GM21529 (cell line): Measurements from ENCODE around the gene ACBD5.
A peak's percentile ranks its signal among the peaks of the same experiment; 100 is the strongest.
"Not testable (repeated sequence)": the region's sequence is repeated elsewhere in the genome, so short reads cannot be mapped to it uniquely, and the experiment has no call there.

ENCODE experiments used
- ATAC-seq: cut with Tn5 transposase; IDR thresholded peaks from one replicate; pipeline ENCODE4 v1.9.1; 2021; ENCODE audit not compliant: unreplicated experiment

The ACBD5 gene

DNA sequence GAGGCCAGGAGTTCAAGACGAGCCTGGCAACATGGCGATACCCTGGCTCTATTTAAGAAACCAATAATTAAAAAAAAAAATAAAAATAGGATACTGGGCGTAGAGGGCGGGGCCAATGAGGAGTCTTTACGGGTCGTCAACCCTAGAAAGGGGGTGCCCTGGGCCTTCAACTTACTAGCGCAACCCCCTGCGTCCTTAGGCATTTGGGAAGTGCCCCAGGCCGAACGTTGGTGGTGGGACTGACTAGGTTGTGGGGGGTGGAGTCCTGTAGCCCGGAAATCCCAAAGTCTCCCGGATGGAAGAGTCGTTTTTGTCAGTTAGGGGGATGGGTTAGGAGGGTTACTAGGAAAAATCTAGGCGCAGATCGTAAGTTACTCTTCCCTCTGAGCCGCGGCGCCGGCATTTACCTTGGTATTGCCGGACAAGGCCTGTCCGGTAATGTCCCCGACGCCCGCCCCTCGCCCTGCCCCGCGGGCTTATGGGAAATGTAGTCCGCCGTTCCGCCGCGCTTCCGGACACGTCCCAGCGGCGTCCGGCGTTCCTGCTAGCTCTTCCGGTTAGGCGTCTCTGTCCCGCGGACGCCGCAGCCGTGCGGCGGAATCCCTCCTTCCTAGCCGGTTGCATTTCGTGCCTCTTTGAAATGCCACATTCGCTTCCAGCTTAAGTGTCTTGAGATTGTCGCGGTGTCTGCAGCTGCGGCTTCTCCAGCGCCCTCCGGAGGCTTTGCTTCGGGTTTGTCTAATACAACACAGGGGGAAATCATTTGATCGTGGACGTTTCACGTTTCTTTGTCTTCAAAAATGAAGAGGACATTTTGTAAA is 1.3 kb upstream of the ACBD5 start:
- peak; percentile 55 for ATAC-seq

DNA sequence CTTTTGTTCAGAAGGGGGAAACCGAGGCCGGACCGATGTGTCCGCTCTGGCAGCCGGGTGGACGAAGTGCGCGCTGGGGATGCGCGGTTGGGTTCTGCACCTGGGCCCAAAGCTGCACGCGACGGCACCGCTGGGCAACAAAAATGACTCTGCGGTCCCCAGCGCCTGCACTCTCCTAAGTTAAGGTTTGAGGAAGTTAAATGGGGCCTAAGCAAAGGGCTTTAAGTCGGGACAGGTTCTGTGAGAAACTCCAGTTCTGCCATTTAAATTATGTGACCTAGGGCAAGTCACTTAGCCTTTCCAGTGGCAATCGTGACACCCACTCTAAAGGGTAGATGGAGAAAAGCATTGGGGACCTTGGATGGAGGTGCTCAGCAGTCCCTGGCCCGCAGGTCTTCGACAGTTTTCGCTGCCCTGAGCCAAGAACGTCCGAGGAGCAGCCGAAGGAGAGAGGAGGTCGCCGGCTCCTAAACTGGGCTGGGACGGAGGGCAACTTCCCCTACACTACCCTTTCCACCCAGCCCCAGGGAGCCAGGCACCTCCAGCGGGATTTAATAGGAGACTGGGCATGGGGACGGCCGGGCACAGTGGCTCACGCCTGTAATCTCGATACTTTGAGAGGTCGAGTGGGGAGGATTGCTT is 534 bp upstream of the ACBD5 start:
- peak; percentile 10 for ATAC-seq

DNA sequence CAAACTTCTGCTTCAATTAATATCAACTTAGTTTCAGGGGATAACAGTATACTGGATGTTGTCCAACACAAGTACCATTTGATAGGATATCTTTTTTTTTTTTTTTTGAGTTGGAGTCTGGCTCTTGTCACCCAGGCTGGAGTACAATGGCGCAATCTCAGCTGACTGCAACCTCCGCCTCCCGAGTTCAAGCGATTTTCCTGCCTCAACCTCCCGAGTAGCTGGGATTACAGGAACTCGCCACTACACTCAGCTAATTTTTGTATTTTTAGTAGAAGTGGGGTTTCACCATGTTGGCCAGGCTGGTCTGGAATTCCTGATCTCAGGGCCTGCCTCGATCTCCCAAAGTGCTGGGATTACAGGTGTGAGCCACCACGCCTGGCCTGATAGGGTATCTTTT is 3.1 kb downstream of the ACBD5 start:
- ATAC-seq: not testable (repeated sequence)

DNA sequence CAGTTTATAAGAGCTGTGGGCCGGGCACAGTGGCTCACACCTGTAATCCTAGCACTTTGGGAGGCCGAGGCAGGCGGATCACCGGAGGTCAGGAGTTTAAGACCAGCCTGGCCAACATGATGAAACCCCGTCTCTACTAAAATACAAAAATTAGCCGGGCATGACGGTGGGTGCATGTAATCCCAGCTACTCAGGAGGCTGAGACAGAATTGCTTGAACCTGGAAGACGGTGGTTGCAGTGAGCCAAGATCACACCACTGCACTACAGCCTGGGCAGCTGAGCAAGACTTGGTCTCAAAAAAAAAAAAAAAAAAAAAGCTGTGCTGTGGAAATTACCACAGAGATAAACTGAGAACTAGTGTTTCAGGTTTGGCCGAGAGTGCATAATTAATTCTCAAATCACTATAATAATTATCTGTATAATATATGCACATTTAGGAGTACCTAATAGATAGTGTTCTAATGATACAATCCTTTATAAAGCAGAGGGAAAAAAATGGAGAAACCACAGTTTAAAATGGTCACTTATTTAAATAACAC is 3.9 kb downstream of the ACBD5 start:
- not testable (repeated sequence) for ATAC-seq

DNA sequence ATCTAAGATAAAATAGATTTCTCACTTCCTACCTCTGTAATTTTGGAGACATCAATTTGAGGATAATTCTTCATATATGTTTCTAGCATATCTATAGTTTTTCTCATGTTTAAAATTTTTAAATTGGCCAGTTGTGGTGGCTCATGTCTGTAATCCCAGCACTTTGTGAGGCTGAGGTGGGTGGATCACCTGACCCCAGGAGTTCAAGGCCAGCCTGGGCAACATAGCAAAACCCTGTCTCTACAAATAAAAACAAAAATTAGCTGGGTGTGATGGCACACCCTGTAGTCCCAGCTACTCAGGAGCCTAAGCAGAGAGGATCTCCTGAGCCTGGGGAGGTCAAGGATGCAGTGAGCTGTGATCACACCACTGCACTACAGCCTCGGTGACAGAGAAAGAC is 4.9 kb downstream of the ACBD5 start:
- ATAC-seq: no peak

DNA sequence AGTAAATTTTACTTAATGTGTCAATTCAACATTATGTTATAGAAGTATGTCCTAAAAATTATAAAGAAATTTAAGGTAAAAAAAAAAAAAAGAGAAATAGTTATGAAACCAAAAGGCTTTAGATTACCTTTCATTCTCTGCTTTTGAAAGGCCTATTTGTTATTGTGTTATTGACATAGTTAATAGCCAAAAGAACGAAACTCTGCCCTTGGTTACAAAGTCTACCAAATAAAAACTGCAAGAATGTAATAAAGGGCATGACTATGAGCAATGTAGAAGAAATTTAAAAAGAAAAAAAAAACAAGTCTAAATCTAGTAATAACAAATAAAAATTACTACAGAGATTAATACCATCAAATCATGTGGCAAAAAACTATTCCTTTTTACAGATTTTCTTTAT is 10.6 kb downstream of the ACBD5 start:
- ATAC-seq: no peak

DNA sequence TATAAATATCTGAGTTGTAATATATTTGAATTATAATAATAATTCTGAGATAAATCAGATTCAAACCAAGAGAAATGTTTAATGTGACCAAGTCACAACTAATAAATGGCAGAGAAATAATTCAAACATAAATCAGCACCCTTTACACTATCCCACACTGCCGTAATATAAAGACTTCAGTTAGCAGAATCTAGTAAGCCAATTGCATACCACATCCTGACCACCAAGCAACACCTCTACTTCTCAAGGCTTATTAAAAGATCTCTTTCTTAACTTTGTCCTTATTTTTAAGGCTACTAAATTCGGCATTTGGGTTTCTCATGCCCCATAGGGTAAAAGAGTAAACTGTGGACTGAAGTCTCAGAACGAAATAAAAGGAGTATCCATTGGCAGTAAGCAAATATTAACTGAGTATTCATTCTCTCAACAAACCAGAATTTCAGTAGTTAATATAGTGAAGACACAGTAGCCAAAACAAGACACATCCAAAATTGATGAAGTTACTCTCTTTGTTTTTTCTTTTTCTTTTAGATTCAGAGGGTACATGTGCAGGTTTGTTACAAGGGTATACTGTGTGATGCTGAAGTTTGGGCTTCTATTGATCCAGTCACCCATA is 14.8 kb downstream of the ACBD5 start:
- no peak for ATAC-seq

DNA sequence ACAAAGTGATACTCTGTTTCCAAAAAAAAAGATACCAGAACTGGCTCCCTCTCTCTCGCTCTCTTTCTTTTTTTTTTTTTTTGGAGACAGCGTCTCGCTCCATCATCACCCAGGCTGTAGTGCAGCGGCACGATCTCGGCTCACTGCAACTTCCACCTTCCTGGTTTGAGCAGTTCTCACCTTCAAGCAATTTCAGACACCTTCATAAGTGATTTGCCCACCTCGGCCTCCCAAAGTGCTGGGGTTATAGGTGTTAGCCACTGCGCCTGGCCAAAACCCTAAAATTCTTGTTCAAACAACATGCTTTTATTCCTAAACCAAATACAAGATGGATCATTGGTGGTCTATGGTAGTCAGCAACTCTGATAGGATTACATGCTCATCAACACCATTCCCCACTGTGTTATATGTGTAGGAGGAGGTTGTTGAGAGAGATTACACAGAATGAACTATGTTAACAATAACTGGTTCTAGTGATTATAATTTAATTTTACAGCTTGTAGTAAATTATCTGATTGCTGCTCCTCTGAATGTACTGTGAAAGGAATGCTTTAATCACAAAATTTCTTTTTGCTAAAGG is 15.5 kb downstream of the ACBD5 start:
- ATAC-seq: no peak

DNA sequence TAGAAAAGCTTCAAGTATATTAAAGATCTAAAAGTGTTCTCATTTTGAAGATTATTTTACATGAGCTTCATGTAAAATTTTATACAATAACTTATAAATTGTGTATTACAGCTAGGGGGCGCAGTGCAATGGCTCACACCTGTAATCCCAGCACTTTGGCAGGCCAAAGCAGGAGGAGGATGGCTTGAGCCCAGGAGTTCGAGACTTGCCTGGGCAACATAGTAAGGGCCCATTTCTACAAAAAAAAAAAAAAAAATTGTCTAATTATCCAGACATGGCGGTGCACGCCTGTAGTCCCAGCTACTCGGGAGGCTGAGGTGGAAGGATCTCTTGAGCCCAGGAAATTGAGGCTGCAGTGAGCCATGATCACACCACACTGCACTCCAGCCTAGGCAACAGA is 16.6 kb downstream of the ACBD5 start:
- ATAC-seq: no peak

DNA sequence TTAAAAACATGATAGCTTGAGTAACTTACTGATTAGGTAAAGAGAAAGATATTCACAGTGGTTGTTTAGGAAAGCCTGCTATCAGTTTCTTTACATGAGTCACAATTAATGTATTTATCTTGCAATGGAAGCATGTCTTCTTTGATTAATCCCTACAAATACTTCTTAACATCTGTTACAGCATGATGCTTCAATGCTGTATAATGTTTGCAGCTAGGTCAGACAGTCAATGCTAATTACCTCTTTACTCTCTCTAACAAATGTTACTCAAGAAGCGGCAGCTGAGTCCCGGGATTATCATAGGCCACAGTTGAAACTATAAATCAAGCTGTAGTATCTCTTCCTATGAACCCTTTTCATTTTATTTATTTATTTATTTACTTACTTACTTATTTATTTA is 33.2 kb downstream of the ACBD5 start:
- no peak for ATAC-seq

DNA sequence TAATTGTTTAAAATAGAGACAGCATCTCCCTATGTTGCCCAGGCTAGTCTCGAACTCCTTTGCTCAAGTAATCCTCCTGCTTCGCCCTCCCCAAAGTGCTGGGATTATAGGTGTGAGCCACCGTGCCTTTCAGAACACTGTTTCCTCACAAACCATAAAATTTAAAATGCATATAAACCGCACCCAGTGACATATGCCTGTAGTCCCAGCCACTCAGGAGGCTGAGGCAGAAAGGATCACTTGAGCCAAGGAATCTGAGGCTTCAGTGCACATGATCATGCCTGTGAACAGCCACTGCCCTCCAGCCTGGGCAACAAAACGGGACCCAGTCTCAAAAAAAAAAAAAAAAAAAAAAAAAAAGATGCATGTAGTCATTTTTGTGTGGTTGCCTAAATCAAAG is 36.8 kb downstream of the ACBD5 start:
- ATAC-seq: no peak

DNA sequence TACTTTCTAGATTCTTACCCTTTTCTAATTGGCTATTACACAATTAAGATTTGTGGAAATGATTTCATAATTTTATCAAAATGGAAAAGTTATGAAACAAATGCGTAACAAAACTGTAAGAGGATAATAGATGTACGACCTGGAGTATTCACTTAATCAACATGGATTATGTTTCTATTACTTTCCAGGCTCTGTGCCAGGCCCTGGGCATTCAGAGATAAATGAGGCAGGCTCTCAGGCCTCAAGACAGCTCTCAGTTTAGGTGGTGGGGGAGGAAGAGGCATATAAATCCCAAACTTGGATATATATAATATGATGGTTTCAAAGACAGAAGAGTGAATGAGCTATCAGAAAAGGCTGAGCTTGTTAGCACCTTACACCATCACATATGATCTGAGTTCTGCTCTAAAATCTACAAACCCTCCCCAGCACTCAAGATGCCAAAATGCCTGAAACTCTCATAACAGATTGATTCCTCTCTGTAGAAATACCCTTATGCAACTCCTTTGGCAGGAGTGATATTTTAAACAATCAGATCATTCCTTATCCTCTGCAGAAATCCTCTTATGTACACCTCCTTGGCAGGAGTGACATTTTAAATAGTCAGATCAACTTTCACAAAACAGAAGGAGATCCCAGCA is 42.5 kb downstream of the ACBD5 start:
- no peak for ATAC-seq

DNA sequence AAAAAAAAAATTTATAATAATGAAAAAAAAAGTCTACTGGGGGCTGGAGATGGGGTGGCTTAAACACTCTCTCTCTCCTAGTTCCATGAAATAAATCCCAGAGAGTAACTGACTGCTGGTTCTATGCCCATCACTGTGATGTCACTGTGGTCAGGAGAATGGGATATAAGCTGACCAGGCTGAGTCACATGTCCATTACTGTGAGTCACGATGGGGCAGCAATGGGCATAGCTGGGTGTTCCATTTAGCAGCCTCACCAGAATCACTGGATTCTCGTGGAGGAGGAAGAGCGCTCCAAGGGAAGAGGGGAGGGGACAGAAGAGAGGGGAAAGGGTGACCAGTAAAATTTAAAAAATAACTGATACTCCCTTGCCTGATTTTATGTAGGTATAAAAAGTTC is 48.3 kb downstream of the ACBD5 start:
- no peak for ATAC-seq

DNA sequence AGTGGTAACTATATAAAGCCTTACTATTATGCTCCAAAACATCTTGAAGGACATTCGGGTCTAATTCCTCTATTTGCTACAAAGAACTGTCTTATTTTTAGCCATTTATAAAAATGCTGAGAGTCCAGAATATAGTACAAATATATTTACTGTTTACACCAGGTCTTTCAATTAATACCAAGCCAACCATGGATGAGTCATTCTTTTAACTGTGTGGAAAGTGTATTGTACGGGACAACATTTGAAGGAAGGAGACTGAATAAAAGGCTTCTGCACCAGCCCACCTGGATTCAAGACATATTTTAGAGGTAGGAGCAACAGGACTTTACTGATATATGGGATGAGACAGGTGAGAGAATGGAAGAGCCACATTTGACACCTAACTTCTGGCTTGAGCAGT is 50.1 kb downstream of the ACBD5 start:
- no peak for ATAC-seq

DNA sequence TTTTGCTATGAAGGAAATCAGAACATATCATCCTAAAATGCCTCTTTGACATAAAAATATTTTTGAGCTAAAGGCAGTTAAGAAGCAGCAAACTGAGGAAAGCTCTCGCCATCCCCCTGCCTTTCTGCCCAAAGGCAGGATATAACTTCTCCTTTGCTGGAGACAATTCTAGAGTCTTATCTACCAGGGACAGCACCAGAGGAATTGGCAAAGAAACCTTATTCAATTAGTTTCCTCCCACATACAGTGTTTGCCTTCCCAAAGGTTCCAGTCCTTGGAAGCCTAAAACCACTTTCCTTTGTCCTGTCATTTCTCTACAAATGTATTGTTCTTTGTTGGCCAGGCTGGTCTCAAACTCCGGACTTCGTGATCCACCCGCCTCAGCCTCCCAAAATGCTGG is 51.7 kb downstream of the ACBD5 start:
- no peak for ATAC-seq

DNA sequence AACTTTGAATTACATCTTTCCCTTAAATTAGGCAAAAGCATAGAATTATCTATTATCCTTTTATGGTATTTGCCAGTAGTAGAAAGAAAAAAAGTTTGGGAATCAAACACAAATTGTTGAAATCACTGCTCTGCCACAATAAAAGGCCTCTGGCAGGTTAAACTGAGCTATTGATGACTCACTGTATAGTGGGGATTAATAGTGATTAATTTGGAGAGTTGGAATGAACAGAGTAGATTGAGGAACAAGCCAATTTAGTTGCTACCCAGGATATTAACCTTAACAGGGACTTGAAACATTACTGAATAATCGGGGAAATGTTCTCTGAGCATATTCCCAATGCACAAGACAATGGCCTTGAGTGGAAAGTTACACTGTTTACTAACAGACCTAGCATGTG is 52.3 kb downstream of the ACBD5 start:
- no peak for ATAC-seq

DNA sequence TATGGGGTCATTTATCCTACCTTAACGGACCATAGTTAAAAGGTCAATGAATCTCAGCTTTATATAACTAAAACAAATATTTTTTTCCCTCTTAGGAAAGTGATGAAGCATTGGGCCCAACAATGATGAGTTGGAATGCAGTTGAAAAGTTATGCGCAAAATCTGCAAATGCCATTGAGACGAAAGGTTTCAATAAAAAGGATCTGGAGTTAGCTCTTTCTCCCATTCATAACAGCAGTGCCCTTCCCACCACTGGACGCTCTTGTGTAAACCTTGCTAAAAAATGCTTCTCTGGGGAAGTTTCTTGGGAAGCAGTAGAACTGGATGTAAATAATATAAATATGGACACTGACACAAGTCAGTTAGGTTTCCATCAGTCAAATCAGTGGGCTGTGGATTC is 70.7 kb downstream of the ACBD5 start:
- ATAC-seq: no peak

DNA sequence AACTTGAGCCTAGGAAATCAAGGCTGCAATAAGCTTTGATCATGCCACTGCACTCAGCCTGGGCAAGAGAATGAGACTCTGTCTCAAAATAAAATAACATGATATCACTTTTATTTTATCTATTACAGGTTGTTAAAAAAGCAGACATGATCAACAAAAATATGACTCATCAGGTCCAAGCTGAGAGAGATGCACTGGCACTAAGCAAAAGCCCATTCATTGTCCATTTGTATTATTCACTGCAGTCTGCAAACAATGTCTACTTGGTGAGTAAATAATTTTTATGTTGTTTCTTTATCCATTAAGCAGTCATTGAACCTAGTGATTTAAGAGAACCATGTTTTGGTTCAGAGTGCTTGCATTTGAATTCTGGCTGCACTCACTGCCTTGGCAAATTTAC is 82.2 kb downstream of the ACBD5 start:
- ATAC-seq: no peak

DNA sequence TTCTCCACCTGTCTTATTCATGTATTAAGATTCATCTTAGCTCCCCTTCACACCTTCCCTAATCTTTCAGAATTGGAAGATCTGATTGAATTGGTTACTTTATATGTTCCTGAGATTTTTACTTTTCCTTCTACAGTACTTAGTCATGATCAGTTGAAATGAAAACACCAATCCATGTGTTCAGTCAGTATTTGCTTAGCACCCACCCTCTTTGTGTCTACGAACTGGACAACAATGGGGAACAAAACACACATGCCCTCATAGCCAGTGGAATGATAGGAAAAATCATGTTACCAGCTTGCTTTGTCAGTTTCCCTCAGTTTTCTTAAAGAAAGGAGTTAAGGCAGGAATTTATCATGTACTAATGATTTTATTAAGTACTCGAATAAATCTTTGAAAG is 83.4 kb downstream of the ACBD5 start:
- ATAC-seq: no peak

DNA sequence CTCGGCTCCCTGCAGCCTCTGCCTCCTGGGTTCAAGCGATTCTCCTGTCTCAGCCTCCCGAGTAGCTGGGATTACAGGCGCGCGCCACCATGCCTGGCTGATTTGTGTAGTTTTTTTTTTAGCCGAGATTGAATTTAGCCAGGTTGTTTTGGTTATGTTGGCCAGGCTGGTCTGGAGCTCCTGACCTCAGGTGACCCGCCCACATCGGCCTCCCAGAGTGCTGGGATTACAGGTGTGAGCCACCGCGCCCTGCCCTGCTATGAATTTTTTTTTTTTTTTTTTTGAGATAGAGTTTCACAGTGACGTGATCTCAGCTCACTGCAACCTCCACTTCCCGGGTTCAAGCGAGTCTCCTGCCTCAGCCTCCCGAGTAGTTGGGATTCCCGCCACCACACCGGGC is 84.0 kb downstream of the ACBD5 start:
- not testable (repeated sequence) for ATAC-seq

DNA sequence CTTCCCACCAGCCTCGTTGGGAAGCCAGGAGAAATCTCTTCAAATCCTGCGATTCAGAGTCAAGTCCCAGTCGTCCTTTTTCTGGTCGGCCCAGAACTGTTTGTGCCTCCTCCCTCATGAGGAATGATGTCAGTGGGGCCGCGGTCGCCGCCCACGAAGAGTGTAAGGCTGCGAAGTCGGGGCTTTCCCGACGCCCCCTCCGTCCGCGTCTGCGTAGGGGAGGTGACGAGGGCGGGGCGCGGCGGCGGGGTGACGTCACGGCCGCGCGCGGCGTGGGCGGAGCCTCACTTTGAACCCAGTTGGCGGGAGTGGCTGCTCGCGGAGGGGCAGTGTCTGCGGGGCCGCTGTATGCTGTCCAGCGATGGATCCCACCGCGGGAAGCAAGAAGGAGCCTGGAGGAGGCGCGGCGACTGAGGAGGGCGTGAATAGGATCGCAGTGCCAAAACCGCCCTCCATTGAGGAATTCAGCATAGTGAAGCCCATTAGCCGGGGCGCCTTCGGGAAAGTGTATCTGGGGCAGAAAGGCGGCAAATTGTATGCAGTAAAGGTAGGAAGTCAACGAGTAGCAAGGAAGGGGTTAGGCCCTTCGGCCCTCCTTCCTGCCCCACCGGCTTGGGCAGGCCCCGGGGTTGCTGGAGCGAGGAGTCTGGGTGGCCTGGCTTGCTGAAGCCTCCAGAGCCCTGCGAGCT is 85.4 kb downstream of the ACBD5 start, which contains the start of gene MASTL:
MASTL (plus strand) TSS at position 287 of the 689 bp plus-strand sequence; CDS start at position 362, 75 bp downstream.
- peak; percentile 79 for ATAC-seq
